Kidney capillary endothelial cell (primary cell): ENCODE data around the gene ZNRF3.
"Not testable (repeated sequence)": the region's sequence is repeated elsewhere in the genome, so short reads cannot be mapped to it uniquely, and the experiment has no call there.

Source experiments
- DNase-seq: peaks from one replicate; pipeline ENCODE4 v3.0.0-alpha.2; 2018; ENCODE audit warnings: low spot score

ZNRF3 gene

DNA sequence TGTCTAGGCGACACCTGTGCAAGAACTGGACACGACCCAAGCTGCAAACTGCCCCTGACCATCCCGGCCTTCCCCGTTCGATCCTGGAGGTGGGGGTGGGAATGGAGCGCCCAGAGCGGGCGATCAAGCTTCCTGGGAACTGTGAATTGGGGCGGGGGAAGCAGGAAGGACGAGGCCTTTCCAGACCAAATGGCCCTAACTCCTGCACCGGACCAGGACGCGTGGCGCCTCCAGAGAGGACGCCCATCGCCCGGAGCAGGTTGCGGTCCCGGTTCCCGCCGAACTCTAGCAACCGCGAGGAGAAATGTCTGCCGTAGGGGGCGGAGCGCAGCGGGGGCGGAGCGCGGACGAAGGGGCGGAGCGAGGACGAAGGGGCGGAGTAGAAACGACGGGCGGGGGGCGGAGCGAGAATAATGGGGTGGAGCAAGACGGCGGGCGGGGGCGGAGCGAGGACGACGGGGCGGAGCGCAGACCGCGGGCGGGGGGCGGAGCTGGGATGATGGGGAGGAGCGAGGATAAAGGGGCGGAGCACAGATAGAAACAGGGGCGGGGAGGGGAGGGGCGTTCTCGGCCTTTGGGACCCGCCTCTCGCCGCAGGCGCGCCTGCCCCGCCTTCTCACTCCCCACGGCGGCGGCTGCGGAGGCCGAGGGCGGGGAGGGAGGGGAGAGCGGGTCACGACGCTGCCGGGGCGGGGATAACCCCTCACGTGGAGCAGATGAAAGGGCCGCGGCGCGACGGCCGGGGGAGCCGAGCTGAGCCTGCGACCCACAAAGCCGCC, at the start of gene ZNRF3:
Gene ZNRF3 (plus strand): TSS at position 695 of the 779 bp plus-strand sequence. CDS start 195 bp downstream, outside the sequence.
- DNase-seq: peak; percentile 87

DNA sequence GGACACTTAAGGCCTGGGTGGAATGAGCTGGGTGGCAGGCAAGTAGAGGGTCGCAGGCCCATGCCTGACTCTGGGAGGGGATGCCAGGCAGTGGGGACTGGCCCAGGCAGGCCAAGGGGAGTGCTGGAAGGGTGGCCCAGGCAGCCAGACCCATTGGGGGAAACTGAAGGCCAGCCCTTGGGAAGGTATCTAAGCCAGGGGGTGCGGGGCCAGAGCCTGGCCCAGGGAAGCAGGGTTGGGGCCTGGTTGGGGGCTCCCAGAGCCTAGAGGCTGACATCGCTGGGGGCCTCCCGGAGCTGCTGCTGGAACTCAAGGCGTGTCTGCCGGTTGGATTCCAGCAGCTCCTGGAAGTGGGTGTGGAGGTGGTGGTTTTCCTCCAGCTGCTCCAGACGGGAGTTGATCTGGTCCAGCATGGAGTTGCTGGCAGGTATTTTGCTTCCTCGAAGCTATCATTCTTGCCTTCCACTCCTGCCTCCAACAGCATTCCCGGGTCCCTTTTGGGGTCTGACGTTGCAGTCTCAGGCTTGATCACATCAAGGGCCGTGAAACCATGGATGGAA, 47.7 kb upstream of the ZNRF3 start:
- no peak for DNase-seq

DNA sequence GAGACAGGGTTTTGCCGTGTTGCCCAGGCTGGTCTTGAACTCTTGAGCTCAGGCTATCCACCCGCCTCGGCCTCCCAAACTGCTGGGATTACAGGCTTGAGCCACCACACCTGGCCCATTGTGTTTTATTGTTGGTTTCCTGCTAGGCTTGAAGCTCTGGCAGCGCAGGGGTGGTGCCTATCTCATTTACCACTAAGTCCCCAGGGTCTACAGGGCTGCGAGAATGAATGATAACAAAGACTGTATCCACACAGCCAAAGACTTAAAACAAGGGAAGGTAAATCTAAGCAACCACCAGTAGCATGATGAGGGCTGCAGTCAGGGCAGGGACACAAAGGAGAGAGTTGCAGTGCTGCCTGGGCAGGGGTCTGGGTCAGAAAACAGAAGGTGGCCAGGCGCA, 45.7 kb upstream of the ZNRF3 start:
- no peak for DNase-seq

DNA sequence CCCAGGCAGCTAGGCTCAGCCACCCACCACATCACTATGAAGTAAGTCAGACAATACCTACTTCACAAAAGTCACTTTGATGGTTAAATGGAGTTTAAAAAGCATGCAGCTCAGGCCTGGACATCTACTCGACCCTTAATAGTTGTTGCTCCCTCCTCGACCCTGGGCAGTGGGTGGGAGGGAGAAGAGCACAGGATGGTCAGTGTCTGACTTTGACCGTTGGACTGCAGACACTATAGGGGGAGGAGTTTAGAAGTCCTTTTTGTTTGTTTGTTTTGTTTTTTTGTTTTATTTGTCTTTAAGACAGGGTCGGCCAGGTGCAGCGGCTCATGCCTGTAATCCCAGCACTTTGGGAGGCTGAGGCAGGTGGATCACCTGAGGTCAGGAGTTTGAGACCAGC, 44.4 kb upstream of the ZNRF3 start:
- no peak for DNase-seq

DNA sequence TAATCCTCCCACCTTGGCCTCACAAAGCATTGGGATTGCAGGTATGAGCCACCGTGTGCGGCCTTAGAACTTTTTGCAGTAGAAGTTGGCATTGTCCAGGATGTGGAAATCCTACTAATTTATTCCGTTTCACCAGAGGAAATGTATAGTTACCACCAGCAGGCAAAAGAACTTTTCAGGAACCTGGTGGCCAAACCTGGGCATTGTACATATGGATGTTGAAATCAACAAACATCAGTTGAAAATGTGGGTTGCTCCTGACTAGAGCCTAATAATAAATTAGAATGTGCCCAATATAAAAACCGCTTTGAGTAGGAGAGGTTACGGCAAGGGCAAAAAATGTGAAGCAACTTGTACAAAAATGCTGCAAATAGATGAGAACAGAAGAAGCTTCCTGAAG, 42.3 kb upstream of the ZNRF3 start:
- no peak for DNase-seq

DNA sequence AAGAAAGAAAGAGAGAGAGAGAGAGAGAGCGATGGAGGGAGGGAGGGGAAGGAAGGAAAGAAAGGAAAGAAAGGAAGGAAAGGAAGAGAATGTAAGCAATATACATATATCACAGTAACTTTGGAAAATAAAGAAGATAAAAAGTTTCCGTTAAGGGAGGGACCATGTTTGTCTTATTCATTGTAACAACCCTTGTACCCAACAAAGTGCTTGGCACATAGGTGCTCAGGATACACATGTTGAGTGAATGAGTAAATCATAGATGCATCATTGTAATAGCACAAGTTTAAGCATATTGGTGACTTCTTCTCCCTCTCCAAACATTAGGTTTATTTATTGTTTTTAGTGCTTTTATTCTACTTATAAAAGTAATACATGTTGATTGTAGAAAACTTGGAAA, 39.7 kb upstream of the ZNRF3 start:
- no peak for DNase-seq

DNA sequence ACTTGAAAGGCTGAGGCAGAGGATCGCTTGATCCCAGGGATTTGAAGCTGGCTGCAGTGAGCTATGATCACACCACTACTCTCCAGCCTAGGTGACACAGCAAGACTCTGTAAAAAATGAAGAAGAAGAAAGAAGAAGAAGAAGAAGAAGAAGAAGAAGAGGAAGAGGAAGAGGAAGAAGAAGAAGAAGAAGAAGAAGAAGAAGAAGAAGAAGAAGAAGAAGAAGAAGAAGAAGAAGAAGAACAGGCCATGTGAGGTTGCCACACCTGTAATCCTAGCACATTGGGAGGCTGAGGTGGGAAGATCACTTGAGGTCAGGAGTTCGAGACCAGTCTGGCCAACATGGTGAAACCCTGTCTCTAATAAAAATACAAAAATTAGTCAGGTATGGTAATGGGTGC, 39.1 kb upstream of the ZNRF3 start:
- DNase-seq: not testable (repeated sequence)

DNA sequence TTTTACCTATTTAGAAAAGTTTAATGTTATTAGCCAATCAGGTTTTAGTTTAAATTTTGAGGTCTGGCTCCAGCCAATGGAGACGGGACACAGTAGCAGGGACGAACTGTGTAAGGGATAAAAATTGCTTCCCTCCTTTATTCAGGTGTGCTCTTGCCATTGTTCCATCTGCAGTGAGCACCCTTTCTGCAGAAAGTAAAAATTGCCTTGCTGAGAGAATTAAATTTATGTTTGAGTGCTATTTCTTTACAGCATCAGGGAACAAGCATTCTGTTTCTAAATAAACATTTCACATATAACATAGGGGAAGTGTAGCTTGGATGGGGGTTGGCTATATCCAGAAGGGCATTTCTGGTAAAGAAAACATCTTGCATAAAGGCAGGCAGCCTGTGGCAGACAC, 36.4 kb upstream of the ZNRF3 start:
- DNase-seq: no peak

DNA sequence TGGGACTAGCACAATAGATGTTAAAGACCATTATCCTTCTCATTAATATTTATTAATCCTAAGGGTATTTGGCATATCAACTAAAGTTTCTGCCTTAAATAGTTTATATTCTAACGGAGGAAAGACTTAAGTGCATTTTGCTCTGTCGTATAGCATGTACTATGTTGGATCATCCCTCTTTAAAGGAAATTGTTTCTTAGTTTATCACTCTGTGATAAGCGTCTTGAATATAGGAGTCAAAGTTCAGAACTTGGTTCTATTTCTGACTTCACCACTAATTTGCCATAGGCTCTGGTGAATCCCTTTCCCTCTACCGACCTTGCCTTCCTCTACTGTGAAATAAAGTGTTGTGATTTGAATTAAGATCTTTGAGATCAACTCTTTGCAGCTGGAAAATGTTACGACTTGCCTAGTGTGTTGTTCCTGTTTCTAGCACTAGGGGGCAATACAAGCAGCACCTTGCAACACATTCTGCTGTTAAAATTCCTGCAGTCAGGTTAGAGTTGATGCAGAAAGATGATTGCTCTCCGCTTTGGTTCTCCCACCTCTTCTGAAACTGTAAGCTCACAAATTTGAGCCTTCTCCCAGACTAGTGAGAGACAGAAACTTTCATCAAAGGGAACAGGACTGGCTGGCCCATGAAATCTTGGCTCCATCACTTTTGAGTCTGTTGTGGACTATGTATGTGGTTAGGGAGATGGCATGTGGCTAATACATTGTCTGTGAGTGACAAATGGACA, 27.8 kb upstream of the ZNRF3 start:
- peak; percentile 60 for DNase-seq

DNA sequence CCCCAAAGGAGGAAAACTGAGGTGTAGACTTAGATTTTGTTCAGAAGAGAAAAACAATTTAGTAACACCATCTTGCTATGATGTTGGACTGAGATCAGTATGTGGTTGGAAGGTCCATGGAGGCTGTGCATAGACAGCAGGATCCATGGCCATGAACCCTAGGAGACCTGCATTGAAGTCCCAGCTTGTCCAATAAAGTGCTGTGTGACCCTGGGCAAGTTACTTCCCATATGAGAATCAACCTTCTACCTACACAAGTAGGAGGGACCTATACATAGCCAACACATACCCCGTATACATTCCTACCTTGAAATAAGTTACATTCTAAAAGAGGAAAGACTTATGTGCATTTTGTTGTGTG, 27.3 kb upstream of the ZNRF3 start:
- no peak for DNase-seq

DNA sequence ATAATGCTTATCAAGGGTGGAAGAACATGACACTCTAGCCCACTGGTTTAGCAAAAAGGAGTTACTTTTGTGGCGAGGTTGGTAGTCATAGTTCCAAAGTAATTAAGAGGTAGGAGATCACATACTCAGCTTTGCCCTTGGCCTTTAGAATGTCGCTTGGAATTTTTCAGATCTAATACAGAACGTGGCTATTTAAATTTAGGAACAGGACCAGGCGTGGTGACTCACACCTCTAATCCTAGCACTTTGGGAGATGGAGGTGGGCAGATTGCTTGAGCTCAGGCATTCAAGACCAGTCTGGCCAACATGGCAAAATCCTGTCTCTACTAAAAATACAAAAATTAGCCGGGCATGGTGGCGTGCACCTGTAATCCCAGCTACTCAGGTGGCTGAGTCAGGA, 26.1 kb upstream of the ZNRF3 start:
- DNase-seq: no peak

DNA sequence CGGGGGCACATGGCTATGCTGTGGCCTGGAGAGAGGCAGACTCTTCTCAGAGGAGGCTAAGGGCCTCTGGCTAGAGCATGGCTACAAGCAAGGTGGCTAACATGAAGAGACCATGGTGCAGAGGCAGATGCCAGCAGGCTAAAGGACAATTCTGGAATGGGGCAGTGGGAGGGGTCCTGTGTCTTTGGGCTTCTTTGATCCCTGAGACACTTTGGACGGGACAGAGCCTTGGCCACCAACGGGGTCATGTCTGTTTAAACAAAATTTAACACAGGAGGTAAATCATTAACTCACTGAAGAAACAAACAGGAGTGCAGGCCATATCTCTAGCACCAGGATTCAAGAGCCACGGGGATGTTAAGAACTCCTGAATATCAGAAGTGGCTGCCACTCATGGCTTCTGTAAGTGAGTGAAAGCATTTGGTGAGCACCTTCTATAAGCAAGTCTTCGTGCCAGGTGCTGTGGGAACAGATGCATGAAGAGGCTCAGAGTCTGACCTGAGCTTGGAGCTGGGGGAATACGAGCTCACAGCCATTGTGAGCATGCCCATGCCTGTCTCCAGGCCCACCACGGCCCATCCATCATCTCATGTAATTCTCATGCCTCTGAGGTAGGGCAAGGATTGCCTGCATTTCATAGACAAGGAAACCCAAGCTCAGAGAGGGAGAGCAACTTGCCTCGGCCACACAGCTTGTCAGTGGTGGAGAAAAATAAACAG, 18.3 kb upstream of the ZNRF3 start:
- DNase-seq: no peak

DNA sequence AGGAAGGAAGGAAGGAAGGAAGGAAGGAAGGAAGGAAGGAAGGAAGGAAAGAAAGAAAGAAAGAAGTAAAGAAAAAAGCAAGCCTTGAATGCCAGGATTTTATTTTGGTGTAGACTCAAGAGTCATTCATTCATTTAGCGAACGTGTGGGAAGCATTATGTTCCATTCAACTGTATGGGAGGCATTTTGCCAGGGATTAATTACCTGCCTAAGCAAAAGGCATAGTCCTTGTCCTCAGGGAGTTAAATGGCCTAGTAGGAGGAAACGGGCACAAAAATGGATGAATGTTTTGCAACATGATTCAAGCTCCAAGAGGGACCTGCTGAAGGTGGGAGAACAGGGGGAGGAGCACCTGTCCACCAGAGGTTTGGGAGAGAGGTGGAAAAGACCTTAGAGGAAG, 16.2 kb upstream of the ZNRF3 start:
- DNase-seq: no peak

DNA sequence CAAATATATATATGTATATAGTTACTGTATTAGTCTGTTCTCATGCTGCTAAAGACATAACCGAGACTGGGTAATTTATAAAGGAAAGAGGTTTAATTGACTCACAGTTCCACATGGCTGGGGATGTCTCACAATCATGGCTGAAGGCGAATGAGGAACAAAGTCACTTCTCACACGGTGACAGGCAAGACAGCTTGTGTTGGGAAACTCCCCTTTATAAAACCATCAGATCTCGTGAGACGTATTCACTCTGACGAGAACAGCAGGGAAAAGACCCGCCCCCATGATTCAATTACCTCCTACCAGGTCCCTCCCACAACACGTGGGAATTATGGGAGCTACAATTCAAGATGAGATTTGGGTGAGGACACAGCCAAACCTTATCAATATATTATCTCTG, 15.0 kb upstream of the ZNRF3 start:
- not testable (repeated sequence) for DNase-seq

DNA sequence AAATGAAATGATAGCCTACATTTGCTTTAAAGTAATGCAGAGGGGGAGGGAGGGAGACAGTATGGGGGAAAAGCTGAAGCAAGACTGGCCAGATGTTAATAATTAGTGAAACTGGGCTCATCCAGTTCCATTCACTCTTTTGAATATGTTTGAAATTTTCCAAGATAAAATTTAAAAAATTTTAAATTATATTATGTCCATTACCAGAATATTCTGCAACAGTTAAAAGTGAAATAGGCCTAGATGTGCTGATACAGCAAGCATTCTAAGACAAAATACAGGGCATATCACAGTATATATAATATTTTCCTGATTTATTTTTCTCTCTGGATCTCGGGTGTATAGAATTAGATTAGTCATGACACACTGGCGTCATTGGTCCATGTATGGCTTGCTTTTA, 13.6 kb upstream of the ZNRF3 start:
- no peak for DNase-seq

DNA sequence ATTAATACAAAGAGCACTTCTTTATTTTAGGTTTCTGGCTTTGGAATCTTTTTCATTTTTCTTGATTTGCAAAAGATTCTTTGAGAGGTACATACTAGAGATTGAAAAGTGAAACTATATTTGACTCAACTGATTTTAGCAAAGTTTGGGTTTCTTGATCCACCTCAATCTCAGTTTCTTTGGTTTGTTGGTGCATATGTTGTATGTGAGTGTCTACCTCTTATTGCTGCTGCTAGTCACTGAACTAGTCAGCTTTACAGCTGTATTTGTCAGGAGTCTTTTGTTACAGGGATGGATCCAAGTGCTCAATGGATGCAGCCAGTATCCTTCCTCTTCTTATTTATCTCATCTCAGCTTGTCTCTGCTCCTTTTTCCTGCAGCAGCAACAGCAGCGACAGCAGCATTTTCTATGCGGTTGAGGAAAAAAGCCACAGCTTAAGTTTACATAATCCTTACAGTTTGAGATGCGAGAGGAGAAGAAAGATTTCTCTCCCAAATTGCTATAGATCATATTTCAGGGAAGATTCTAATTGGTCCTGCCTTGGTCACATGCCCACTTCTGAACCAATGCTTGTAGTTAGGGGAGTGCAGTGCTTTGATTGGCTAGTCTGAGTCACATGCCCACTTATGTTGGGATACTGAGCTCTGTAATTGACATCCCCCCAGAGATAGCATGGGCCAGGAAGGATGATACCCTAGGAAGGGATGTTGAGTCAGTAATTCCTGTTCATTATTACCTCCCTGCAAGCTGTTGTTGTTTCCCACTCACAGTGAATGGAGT, 10.0 kb upstream of the ZNRF3 start:
- DNase-seq: no peak

DNA sequence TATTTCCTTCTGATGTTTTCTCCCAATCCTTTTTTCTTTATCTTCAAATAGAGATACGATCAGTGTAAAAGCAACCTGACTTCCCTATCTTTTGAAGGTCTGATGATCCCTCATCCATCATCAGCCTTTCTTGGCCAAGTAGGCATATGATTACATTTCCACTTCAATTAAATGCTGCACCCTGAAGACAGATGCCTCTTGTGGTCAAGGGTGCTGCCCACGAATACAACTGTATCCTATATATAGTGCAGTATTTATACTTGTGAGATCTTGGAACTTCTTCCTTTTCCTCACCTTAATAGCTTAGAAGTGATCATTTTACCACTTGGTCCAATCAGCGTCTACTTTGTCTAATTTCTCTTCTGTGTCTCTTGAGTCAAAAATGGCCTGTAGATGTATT, 9.3 kb upstream of the ZNRF3 start:
- DNase-seq: no peak

DNA sequence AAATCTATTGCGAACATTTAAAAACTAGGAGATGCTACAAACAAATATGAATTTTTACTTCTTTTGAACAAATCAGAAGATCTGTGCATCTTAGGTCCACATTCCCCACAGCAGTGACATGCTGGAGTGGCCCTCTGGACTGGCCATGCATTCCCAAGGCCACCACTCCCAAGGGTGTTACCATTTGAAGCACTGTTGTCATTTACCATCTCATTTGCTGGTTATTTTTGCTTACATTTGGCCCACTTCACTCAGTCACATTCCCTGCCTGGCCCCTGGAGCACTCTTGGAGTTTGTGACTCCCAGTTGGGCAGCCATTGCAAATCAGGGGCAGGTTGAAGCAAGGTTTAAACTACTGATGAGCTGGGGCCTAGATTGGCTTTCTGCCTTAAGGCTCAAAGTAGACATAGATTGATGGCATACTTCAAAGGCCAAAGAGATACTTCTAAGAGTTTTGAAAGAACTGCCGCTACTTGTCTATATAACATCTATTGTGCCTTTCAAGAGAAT, 8.5 kb upstream of the ZNRF3 start:
- no peak for DNase-seq

DNA sequence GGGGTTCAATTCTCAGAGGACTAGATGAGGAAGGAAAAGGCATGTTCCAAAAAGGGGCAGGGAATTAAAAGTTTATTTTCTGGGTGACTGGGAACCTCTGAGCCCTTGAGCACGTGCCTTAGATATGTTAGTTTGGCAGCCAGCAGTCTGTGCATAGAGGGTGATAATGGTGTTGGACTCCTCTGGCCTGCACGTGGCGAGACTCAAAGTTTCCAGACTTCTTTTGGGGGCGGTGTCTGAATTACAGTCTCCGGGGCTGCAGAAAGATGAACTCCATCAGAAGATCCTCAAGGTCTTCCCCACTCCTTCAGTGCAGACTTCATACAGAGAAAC, 861 bp upstream of the ZNRF3 start:
- peak; percentile 7 for DNase-seq

DNA sequence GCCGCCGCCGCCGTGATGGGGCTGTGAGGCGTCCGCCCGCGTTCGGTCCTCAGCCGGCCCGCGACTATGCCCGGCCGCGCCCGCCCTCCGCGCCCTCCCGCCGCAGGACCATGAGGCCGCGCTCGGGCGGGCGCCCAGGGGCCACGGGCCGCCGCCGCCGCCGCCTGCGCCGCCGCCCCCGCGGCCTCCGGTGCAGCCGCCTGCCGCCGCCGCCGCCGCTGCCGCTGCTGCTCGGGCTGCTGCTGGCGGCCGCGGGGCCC, 215 bp downstream of the ZNRF3 start:
- no peak for DNase-seq

DNA sequence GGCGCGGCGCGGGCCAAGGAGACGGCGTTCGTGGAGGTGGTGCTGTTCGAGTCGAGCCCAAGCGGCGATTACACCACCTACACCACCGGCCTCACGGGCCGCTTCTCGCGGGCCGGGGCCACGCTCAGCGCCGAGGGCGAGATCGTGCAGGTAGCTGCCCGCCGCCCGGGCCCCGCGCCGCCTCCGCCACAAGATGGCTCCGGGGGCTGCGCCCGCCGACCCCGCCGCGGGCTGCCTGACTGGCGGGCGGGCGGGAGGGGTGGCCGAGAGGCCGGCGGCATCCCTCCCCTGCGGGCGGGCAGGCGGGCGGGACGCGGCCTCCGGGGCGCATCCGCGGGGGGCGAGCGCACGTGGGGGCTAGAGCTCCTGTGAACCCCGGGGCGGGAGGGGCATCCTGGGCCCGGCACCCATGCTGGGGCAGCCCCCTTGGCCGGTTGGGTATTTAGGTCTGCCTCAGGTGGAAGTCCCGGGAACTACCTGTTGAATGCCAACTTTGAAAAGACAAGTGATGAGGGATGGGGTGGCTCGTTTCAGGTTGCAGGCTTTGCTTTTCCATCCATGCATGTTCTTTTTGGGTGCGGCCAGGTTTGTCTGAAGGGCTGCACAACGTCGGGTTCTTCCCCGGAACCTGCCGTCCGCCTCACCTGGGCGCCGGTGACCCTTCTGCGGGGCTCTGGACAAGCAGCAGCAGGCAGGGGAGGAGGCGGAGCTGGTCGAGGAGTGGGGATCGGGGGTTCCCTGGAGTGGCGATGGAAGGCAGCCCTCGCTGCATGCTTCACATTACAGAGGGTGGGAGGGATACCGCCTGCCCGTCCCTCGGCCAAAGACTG, 760 bp downstream of the ZNRF3 start:
- peak; percentile 4 for DNase-seq
